ENCODE measurements around the gene RGMB. TPM values are rescaled to one million over a fixed set of nuclear protein-coding genes. Genes with fewer than 3 reads are reported as not detected.

Gene RGMB
- total and polyA plus RNA-seq, 2 of the 13 experiments (the other 11 are each of a cell fraction or from before 2014, with no cell fraction given) = 3.0 to 3.8 TPM

GRCh38 chr5:98763001-98763630, 10.3 kb upstream of the RGMB start:
- no peak overlapping the region for H2AFZ ChIP-seq (ENCODE audit: low read length)
- FAIRE-seq = no peak
- H3K4me1 ChIP-seq (ENCODE audit: insufficient read depth, low read length) = peaks cover 2% of the 10 kb centered on the region
- no peak overlapping the region for H3K27ac ChIP-seq (ENCODE audit: extremely low read length, insufficient read depth, low read length)
- no peaks in the 10 kb centered on the region for H3K79me2 ChIP-seq (ENCODE audit: insufficient read depth, low read length)
- ATAC-seq = no peak
- no peak for DNase-seq (ENCODE audit: low spot score)
- 33% methylated on average over 6 of the region's 6 CpGs for WGBS (ENCODE audit: low lambda C conversion rate)
- H3K4me3 ChIP-seq (replicated peaks in 1 of 3; ENCODE audit: insufficient read depth in 1 of 3, low read depth in 2 of 3, low read length in 3 of 3) = no peak overlapping the region
- no peak overlapping the region for H3K9ac ChIP-seq (ENCODE audit: insufficient read depth, low read depth, low read length)
- H4K20me1 ChIP-seq (ENCODE audit: insufficient read depth, low read length) = no peaks in the 10 kb centered on the region
- no peaks in the 10 kb centered on the region for H3K27me3 ChIP-seq (ENCODE audit: control insufficient read depth in 1 of 2, insufficient read depth in 2 of 2, low read length in 2 of 2)
- in situ Hi-C loops (cut with HindIII; ENCODE audit: extremely low pct_ligation_motif_present, low pct_unique_long_range_greater_than_20kb) = no loop called here
- intact Hi-C loops (cut with micrococcal nuclease; ENCODE audit: unreplicated experiment) = no loop called here
- no peaks in the 10 kb centered on the region for H3K9me3 ChIP-seq (ENCODE audit: low read length)
- no peaks in the 10 kb centered on the region for H3K36me3 ChIP-seq (replicated peaks in 1 of 2; ENCODE audit: control insufficient read depth in 1 of 2, insufficient read depth in 2 of 2, low read length in 2 of 2)
- POLR2A ChIA-PET = no interaction called here
- H3K4me2 ChIP-seq (ENCODE audit: low read depth, low read length) = no peak overlapping the region
- CTCF ChIA-PET (ENCODE audit: low intra/inter-chr PET ratio, low total read pairs) = no interaction called here
- BruUV-seq (replicated peaks) = no TSS peak
- TF ChIP-seq ZSCAN29 (CRISPR knock-in tag; conservative IDR thresholded peaks at IDR 0.05) (no peak), PPARG (CRISPR knock-in tag; conservative IDR thresholded peaks at IDR 0.05) (no peak), BHLHE40 (IDR thresholded peaks at IDR 0.05; ENCODE audit: low read length) (no peak), CBX5 (CRISPR knock-in tag; IDR thresholded peaks at IDR 0.05; ENCODE audit: borderline replicate concordance) (no peak), FUBP1 (CRISPR knock-in tag; IDR thresholded peaks at IDR 0.05; ENCODE audit: borderline replicate concordance) (no peak), ZFP36L1 (CRISPR knock-in tag; IDR thresholded peaks at IDR 0.05) (no peak), TRIM24 (CRISPR knock-in tag; IDR thresholded peaks at IDR 0.05) (no peak), SNAPC2 (CRISPR knock-in tag; IDR thresholded peaks at IDR 0.05) (no peak), HBP1 (CRISPR knock-in tag; IDR thresholded peaks at IDR 0.05; ENCODE audit: low read depth) (no peak), TRAFD1 (CRISPR knock-in tag; IDR thresholded peaks at IDR 0.05; ENCODE audit: borderline replicate concordance) (no peak), HDAC6 (IDR thresholded peaks at IDR 0.05; ENCODE audit: low read depth, low read length) (no peak), ZFP82 (CRISPR knock-in tag; IDR thresholded peaks at IDR 0.05; ENCODE audit: borderline replicate concordance) (no peak), ZNF142 (CRISPR knock-in tag; IDR thresholded peaks at IDR 0.05) (no peak), ZNF761 (CRISPR knock-in tag; conservative IDR thresholded peaks at IDR 0.05) (no peak)

Data from HepG2 (cell line).